Mucosa of gallbladder (tissue), 1 donor: ENCODE measurements around the gene ATP2C2. TPM values are rescaled to one million over a fixed set of nuclear protein-coding genes. Genes with fewer than 3 reads are reported as not detected.

Experiments used
- DNase-seq: peaks from one replicate; pipeline ENCODE4 v3.0.0-alpha.2; 2020; ENCODE audit warnings: low spot score
- total RNA-seq: library from RNA; stranded (reverse); gene quantifications from one replicate; pipeline ENCODE4 v1.2.1, GENCODE V29; 2021
- donor health status: DM: no; HTN: no; CAD: no.

Gene ATP2C2
- total RNA-seq, 1 donor from 2014 or later, result 62.8 TPM

- DNase-seq, result no peak
These were observed 98.9 kb downstream of the ATP2C2 start for GRCh38 chr16:84467256-84467655.

- DNase-seq, result no peak
These were observed 99.4 kb downstream of the ATP2C2 start for GRCh38 chr16:84467709-84468108.

- DNase-seq, result no peak
These were observed 103.0 kb downstream of the ATP2C2 start for GRCh38 chr16:84471316-84471715.

GRCh38 chr16:84471966-84472365, 103.6 kb downstream of the ATP2C2 start:
- no peak for DNase-seq

- no peak for DNase-seq
These were observed 107.4 kb downstream of the ATP2C2 start for GRCh38 chr16:84475643-84476240.

- no peak for DNase-seq
These were observed 108.1 kb downstream of the ATP2C2 start for GRCh38 chr16:84476401-84476800.

- no peak for DNase-seq
These were observed 109.3 kb downstream of the ATP2C2 start for GRCh38 chr16:84477661-84478060.

GRCh38 chr16:84478172-84478947, 110.0 kb downstream of the ATP2C2 start:
- DNase-seq, result no peak

GRCh38 chr16:84479716-84480450, 111.5 kb downstream of the ATP2C2 start:
- no peak for DNase-seq

- no peak for DNase-seq
These were observed 112.9 kb downstream of the ATP2C2 start for GRCh38 chr16:84481051-84481735.

- DNase-seq, result no peak
These were observed 113.9 kb downstream of the ATP2C2 start for GRCh38 chr16:84482001-84482891.

- DNase-seq, result no peak
These were observed 114.9 kb downstream of the ATP2C2 start for GRCh38 chr16:84482951-84483881.

- no peak for DNase-seq
These were observed 115.7 kb downstream of the ATP2C2 start for GRCh38 chr16:84483882-84484565.

GRCh38 chr16:84484579-84485254, 116.4 kb downstream of the ATP2C2 start:
- DNase-seq, result peak; percentile 62

GRCh38 chr16:84485255-84486010, 117.1 kb downstream of the ATP2C2 start:
- DNase-seq, result no peak

- DNase-seq, result no peak
These were observed 117.8 kb downstream of the ATP2C2 start for GRCh38 chr16:84486126-84486525.

GRCh38 chr16:84486551-84487235, 118.4 kb downstream of the ATP2C2 start:
- DNase-seq, result no peak
